GM19238 (cell line): ENCODE results near the gene FGGY.
"Not testable (repeated sequence)": the region's sequence is repeated elsewhere in the genome, so short reads cannot be mapped to it uniquely, and the experiment has no call there.

Experiments
- DNase-seq: peaks from one replicate; pipeline ENCODE4 v3.0.0; 2011; ENCODE audit warnings: low spot score; ENCODE audit not compliant: insufficient read length

Gene FGGY

GRCh38 chr1:59730302-59730701 is 433.4 kb downstream of the FGGY start:
- no peak for DNase-seq

- no peak for DNase-seq
Measured at GRCh38 chr1:59730759-59731478, 434.0 kb downstream of the FGGY start.

DNA sequence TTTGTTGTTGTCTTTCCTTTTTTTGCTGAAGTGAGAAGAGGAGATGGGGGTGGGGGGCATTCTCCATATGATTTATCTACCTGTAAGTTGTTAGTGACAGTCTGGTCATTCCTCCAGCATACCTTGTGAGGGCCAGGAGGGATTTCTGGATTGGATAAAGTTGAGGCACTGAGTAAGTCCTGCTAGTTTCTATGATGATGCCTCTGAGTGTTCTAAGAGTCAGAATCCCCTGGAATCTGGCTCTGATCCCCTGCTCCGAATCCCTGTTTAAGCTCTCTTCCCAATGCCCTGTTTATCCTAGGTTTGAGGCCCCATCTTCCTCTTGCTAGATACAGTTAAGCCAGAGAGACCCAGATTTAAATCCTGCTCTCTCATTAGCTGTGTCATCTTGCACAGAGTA is 434.7 kb downstream of the FGGY start:
- no peak for DNase-seq

GRCh38 chr1:59732214-59732955 is 435.5 kb downstream of the FGGY start:
- DNase-seq, result no peak

DNA sequence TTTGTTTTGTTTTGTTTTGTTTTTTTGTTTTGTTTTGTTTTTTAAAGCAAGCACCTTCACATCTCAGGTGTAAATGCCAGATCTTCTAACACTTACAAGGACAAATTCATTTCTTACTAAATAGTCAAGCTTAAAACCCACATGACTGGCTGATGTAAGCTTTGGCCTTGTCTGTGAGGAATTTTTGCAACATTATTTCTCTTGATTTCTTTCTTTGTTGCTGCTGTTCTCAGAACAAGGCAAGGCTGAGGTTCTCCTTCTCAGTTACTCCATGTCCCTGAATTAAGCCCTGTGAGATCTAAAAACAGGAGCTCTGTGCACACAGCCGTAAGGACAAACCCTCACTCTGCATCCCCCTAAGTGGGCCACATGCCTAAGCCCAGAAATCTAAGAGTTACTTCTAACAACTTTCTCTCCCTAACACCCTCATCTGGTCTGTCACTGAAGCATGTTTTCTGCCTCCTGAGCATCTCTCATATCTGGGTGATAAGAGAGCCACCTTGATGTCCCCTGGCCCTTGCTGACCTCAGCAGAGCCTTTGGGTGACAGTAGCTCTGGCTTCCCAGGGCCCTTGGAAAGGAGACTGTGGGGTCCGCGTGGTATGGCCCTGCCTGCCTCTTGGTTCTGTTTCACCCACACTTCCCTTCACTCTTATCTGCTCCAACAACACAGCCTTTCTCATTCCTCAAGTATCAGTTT is 436.7 kb downstream of the FGGY start:
- no peak for DNase-seq

DNA sequence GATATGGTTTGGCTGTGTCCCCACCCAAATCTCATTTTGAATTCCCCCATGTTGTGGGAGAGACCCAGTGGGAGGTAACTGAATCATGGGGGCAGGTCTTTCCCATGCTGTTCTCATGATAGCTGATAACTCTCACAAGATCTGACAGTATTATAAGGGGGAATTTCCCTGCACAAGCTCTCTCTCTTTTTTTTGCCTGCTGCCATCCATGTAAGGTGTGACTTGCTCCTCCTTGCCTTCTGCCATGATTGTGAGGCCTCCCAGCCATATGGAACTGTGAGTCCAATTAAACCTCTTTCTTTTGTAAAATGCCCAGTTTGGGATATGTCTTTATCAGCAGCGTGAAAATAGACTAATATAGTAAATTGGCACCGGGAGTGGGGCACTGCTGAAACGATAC is 439.0 kb downstream of the FGGY start:
- not testable (repeated sequence) for DNase-seq

- DNase-seq, result no peak
Measured at GRCh38 chr1:59736744-59737143, 439.9 kb downstream of the FGGY start.

GRCh38 chr1:59737638-59738037 is 440.7 kb downstream of the FGGY start:
- no peak for DNase-seq

GRCh38 chr1:59738152-59738551 is 441.3 kb downstream of the FGGY start:
- no peak for DNase-seq

- no peak for DNase-seq
Measured at GRCh38 chr1:59738591-59739015, 441.7 kb downstream of the FGGY start.

DNA sequence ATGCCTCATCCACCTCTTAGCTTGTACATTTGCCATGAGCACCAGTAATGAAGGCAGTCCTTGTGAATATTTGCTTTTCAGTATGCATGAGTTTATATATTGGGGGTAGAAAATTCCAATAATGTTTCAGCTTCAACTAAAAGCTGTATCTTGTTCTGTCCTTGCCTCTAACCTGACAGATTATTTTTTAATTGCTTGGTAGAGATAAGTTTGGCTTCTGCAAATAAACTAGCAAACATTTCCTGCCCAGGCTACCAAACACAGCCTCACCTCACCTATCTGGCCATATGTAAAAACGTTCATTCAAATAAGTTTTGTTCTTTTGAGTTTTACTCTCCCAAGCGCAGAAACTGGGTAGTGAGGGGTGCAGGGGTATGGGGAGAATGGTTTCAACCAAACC is 442.2 kb downstream of the FGGY start:
- no peak for DNase-seq

- DNase-seq, result no peak
Measured at GRCh38 chr1:59742526-59742925, 445.6 kb downstream of the FGGY start.

DNA sequence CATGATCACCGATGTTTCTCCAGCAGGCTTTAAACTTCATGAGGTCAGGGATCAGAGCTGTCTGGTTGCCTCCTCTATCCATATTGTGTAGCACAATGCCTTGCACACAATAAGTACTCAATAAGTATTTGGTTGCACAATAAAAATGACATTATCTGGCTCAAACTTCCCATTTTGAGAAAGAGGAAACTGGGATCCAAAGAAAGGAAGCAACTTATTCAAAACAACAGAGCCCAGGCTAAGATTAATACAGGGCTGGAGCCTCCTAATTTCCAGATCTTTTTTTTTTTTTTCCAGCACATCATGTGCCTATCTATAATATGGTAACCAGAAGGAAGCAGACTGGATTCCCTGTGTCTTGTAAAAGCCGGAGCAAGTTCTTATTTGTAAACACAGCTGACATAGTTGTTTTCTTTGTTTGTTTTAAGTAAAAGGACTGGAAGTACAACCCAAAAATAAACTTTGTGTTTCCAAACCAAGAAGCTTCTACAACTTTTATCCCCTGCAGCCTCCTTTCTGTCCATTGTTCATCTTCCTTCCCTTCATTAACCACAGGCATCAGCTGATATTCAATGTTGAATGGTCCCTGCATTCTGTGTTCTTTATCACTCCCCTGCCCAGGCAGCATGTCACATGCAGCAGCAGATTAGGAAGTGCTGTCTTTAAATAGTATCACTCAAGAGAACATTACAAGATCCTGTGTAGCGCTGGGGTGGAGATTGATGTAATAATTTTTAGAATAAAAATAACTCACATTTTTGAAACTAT is 446.6 kb downstream of the FGGY start:
- no peak for DNase-seq

DNA sequence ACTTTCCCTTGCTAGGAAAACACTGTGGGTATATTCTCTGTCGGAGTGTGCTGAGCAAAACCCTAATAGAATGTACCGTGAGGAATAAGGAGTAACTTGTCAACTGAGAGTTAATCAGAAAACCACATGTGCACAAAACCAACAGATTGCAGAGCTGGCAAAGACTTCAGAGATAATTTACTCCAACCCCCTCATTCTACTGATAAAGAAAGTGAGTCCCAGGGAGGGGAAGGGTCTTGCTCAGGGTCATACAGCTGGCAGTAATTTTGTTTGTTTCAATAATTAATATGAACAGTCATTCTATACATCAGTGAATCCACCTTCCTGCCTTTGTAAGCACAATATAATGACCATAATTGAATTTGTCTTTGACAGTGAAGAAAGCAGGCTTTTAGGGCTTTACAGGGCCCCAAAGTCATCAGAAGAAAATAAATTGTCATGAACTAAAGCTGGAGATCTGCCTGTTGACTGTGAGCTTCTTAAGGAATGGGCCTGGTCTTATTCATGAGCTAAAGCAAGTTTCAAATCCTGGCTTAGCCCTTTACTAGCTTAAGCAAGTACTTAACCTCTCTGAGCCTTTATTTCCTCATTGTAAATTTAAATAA is 450.6 kb downstream of the FGGY start:
- no peak for DNase-seq

GRCh38 chr1:59748123-59748522 is 451.2 kb downstream of the FGGY start:
- DNase-seq, result no peak

- no peak for DNase-seq
Measured at GRCh38 chr1:59750328-59751003, 453.6 kb downstream of the FGGY start.

DNA sequence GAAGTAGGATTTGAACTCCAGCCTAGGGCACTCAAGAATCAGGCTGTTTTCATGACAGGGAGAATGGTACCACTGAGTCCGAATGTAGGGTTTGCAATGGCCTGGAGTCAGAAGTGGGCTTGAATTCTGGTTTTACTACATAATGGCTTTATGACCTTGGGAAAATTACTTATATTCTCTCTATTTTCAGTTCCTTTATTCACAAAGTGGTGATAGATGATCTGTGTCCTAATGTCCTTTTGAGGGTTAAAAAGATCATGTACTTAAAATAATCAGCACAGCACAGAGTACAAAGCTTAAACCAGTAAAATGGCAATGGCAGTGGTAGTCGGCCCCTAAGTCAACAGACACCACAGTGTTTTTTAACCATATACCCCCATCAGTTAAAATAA is 454.1 kb downstream of the FGGY start:
- no peak for DNase-seq

GRCh38 chr1:59751801-59752200 is 454.9 kb downstream of the FGGY start:
- DNase-seq, result no peak

- DNase-seq, result peak; percentile 13
Measured at GRCh38 chr1:59752556-59753414, 455.9 kb downstream of the FGGY start.
